ENCODE data around the gene MSANTD2. TPM values are rescaled to one million over a fixed set of nuclear protein-coding genes. Genes with fewer than 3 reads are reported as not detected.
A peak's percentile ranks its signal among the peaks of the same experiment; 100 is the strongest.

MSANTD2 gene
- total and polyA plus RNA-seq, 9 of the 15 experiments (the other 6 are each of a cell fraction or from before 2014, with no cell fraction given), result 1.3 to 9.9 (median 5.3) TPM

GRCh38 chr11:124800226-124800929 lies at the start of gene MSANTD2 (continued):
- TF ChIP-seq TAF1 (IDR thresholded peaks at IDR 0.05; ENCODE audit: control insufficient read depth, extremely low read depth, insufficient read depth, low read length, severe bottlenecking) (peak; percentile 76), RBM22 (IDR thresholded peaks at IDR 0.05; ENCODE audit: low read depth, low read length, poor library complexity, severe bottlenecking) (no peak), CBFA2T2 (conservative IDR thresholded peaks at IDR 0.05) (no peak), SMAD3 (CRISPR knock-in tag; conservative IDR thresholded peaks at IDR 0.05) (no peak), ZNF76 (CRISPR knock-in tag; IDR thresholded peaks at IDR 0.05; ENCODE audit: borderline replicate concordance) (no peak), TEAD1 (CRISPR knock-in tag; IDR thresholded peaks at IDR 0.05) (peak in 1 of 2 experiments; percentile 14; a peak in 1 of 4 replicates), ZNF77 (CRISPR knock-in tag; IDR thresholded peaks at IDR 0.05) (no peak), PHF8 (IDR thresholded peaks at IDR 0.05; ENCODE audit: borderline replicate concordance, low read length) (peak; percentile 86), HBP1 (CRISPR knock-in tag; IDR thresholded peaks at IDR 0.05) (no peak), ATF7 (IDR thresholded peaks at IDR 0.05) (peak; percentile 58), ZFP1 (CRISPR knock-in tag; IDR thresholded peaks at IDR 0.05) (no peak), KDM5B (IDR thresholded peaks at IDR 0.05; ENCODE audit: insufficient replicate concordance, low read depth, low read length) (no peak), BRD4 (IDR thresholded peaks at IDR 0.05) (no peak; the same call in 1 of the 2 replicates), NCOA6 (IDR thresholded peaks at IDR 0.05) (peak; percentile 49; the same call in 1 of the 2 replicates), PHB2 (IDR thresholded peaks at IDR 0.05; ENCODE audit: low read depth) (no peak), NBN (IDR thresholded peaks at IDR 0.05; ENCODE audit: low read depth) (no peak)
